NCI-H2081 treated with DMSO at 0.1 percent for 48 hours (cell line): ENCODE measurements around the gene CBR1.
A peak's percentile ranks its signal among the peaks of the same experiment; 100 is the strongest.

Experiments
- DNase-seq: peaks from one replicate; lab custom pipeline; 2025; lab: John Stamatoyannopoulos, UW

The CBR1 gene

DNA sequence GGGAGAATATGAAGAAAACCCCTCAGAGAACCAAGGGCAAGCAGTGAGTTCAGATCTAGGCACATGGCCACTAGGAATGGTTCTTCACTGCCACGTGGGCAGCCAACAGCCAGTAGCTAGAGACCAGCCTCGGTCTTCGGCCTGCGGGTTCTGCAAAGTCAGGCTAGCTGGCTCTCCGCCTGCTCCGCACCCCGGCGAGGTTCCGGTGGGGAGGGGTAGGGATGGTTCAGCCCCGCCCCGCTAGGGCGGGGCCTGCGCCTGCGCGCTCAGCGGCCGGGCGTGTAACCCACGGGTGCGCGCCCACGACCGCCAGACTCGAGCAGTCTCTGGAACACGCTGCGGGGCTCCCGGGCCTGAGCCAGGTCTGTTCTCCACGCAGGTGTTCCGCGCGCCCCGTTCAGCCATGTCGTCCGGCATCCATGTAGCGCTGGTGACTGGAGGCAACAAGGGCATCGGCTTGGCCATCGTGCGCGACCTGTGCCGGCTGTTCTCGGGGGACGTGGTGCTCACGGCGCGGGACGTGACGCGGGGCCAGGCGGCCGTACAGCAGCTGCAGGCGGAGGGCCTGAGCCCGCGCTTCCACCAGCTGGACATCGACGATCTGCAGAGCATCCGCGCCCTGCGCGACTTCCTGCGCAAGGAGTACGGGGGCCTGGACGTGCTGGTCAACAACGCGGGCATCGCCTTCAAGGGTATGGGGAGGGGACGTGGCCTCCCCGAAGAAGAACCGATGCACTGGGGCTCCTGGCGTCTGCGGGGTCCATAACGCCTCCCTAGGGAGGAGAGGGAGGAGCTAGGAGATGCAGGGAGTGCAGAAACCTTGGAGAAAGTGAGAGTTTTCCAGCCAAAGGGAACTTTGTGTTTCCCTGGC is at the start of gene CBR1:
CBR1 (plus strand) TSS at position 312 of the 871 bp plus-strand sequence; CDS start at position 404, 92 bp downstream.
- peak; percentile 68 for DNase-seq

DNA sequence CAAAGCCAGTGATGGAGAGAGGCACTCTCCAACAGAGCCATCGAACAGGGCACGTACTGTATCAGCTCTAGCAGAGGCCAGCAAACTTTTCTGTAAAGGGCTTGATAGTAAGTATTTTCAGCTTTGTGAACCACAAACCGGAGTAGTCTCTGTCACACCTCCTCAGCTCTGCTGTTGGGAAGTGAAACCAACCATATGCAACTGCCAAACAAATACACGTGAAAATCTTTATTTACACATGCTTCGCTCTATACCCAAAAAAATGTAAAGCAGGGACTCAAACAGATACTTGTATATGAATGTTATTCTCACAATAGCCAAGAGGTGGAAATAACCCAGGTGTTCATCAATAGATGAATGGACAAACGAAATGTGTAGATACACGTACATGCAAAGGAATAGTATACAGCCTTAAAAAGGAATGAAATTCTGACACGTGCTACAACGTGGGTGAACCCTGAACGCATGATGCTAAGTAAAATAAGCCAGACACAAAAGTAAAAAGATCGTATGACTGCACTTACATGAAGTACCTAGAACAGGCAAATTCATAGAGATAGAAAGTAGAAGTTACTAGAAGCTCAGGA is 48.5 kb upstream of the CBR1 start:
- no peak for DNase-seq

DNA sequence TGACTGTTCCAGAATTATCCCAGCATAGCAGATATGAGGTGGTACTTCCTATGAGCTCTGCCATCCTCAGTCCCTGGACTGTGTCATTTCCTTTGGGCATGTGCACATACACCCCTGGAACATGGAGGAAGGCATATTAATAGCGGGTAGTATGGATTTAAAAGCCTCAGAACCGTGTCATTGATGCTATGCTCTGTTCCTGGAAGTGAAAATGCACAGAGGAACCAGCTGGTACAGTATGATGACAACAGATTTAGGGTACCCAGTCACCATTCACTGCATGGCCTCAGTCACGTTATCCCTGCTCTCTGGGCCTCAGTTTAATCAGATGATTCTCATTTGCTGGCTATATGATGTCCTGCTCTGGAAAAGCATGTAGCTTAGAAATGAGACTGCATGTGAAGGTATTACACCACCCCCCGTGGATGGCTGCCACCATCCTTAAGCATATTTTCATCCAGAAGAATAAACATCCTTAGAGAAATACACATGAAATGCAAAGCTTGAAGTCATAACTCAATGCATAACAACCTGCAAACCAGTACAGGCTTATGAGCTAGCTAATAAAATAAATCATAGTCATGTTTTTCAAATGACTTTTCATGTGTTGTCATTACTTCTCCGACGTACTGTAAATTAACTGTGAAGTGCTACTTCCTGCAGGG is 47.3 kb upstream of the CBR1 start:
- DNase-seq, result no peak

DNA sequence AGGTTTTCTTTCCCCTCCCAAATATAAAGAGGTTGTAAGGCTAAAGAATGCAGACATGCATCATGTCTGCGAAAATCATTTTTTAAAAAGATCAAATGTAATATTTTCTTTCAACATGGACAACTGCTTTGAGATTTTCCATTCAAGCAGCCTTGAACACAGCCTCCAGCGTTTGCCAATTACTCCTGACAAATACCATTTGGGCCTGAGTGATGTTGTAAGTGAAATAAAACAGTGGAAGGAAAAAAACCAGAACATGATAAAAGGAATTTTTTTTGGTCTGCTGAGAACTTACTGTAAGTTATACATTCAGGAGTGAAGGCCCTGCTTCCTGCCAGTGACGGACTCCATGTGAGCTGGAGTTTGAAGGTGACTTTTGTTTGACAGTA is 46.7 kb upstream of the CBR1 start:
- no peak for DNase-seq

DNA sequence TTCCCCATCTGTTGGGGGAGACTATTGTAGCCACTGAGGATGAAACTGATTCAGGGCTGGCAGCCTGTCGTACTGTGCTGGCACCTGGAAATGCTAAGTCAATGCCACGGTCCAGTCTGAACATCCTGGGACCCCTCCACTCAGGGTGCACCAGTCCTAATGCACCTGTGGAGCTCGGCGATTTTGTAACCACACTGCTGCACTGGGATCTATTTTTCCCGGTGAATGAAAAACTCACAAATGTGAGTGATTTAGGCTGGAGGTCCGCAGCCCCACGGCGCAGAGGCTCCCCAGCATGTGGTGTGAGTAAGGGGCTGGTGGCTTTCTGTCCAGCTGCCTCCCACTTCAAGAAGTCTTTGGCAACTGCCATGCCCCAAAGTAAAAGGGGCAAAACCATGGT is 45.0 kb upstream of the CBR1 start:
- DNase-seq, result no peak

DNA sequence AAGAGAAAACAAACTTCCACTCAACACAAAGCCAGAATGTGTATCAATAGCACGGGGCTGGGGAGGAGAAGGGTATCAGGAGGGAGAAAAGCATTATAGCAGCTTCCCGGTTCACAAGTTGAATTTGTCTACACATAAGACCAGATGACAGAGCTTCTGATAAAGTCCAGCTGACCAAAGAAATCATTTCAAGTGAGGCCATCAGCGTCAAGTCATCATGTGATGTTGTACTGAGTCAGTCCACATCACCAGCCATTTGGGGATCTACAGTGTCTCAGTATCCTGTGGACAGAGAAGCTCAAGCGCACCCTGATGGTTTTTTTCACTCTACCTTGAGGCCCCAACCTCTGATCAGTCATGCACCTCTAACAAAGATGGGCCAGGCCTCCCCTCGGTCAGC is 42.5 kb upstream of the CBR1 start:
- no peak for DNase-seq

DNA sequence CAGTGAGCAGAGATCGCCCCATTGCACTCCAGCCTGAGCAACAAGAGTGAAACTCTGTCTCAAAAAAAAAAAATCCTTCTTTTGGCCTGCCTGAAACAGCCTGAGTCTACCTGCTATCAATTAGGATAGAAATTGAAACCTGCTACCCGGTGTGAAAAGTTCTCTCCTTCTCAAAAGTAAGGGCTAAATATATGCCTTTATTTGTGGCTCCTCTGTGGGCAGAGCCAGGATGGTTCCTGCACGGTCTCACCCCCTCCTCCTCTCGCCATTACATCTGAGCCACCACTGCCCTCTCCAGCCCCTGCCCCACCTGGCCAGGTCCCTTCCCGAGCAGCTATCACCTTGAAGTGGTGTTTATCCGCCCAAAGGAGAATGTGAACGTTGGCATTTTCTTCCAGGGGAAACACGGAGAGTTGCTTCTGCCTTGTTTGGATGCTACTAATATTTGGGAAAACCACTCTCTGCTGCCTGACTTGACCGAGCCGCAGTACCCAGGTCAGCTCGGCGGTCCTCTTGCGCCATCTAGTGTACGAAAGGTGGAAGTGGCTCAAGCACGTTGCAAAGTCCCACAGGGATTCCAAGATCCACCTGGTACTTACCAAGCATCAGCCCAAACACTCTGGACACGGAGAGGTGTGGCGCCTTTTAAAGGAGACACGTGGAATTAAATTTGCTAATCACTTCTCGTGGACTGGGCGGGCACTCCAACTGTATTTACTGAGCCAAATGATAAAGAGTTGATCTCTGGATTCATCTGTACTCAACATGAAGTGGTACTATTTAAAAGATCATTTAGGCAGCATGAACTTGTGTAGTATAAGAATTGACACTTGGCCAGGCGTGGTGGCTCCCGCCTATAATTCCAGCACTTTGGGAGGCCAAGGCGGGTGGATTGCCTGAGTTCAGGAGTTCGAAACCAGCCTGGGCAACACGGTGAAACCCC is 41.4 kb upstream of the CBR1 start:
- no peak for DNase-seq

DNA sequence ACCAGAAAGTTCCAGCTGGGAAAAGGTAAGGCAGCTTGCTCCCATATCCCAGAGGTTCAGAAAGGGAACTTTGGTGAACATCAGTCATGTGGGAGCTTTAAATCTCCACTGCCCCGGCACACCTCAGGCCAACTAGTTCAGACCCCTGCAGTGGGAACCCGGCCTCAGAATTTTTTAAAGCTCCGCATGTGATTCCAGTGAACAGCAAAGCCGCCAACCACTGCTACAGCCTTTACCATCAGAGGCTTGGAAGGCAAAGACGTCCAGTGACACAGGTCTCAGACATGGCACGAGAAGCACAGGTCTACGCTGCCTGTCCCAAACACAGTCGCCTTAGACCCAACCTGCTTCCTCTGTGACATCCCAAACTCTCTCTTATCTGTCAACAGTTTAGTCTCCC is 40.5 kb upstream of the CBR1 start:
- DNase-seq, result no peak

DNA sequence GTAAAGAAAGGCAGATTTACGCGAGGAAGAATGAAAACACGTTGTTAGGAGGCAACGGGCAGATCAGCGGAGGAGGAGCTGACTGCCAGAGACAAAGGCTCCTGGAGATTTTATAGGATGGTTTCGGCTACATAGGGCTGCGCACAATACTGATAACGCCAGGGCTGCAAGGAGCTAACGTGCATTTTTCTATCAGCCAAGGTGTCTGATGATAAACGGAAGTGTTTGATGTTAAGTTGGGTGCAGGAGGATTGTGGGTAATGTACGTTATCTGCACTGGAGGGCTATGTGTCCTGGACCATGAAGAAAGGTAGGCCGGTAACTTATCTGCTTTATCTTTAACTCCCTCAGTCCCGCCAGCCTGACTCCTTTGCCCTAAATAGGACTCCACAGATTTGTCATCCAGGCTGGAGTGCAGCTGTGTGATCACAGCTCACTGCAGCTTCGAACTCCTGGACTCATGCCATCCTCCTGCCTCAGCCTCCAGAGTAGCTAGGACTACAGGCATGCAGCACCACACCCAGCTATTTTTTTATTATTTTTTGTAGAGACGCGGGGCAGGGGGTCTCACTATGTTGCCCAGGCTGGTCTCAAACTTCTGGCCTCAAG is 39.1 kb upstream of the CBR1 start:
- no peak for DNase-seq

DNA sequence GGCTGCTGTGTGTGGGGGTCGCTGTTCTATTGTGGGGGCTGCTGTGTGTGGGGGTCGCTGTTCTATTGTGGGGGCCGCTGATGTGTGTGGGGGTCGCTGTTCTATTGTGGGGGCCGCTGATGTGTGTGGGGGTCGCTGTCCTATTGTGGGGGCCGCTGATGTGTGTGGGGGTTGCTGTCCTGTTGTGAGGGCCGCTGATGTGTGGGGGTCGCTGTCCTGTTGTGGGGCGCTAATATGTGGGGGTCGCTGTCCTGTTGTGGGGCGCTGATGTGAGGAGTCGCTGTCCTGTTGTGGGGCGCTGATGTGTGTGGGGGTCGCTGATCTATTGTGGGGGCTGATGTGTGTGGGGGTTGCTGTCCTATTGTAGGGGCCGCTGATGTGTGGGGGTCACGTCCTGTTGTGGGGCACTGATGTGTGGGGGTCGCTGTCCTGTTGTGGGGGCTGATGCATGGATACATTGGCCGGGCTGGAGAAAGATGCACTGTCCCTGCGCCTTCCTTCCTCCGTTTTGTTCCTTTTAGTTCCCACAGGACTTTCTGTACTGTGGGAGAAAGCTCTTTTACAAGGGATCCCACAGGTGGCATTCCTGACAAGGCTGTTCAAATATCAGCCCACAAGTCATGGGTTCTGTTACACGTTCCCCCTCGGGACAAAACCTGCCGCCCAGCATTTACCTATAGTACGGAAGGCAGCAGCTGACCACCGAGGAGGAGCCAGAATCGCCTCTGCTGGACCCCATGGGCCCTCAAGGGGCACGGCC is 37.0 kb upstream of the CBR1 start:
- no peak for DNase-seq

DNA sequence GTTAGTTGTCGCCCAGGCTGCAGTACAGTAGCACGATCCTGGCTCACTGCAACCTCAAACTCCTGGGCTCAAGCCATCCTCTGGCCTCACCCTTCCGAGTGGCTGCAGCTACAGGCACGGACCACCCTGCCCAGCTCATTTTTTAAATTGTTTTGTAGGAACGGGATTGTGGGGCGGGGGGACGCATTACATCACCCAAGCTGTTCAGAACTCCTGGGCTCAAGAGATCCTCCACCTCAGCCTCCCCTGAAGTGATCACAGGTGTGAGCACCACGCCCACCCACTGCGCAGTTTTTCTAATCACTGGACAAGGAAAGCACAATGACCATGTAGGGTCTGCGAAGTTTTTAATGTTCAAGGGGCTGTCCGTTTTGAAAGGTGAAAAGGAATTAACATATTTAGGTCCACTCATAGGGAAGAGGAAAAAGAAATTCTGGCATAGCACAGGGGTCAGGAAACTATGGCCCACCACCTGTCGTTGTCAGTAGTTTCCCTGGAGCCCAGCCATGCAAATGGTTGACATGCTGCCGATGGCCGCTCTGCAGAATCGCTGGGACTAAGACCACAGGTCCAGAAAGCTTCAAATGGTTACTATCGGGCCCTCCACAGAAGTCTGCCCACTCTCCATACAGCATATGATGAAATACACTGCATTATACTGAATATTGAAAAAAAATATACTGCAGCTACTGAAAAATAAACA is 35.5 kb upstream of the CBR1 start:
- DNase-seq, result no peak

DNA sequence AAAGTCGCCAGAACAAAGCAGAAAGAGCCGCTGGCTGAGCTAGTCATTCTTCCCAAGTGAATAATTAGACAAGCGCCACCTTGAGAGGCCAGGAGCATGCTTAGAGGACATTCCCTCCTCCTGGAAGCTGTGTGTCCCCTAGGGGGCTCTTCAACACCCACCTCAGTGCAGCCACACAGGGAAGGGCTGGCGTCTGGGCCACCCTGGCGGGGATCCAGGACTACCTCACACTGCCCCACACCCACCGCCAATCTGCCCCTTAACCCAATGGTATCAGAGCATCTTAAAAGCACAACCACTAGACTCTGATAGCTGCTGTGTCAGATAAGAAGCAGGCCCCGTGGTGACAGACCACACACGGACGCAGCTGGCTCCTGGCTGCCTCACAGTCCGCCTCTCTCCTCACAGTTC is 34.4 kb upstream of the CBR1 start:
- DNase-seq, result no peak

DNA sequence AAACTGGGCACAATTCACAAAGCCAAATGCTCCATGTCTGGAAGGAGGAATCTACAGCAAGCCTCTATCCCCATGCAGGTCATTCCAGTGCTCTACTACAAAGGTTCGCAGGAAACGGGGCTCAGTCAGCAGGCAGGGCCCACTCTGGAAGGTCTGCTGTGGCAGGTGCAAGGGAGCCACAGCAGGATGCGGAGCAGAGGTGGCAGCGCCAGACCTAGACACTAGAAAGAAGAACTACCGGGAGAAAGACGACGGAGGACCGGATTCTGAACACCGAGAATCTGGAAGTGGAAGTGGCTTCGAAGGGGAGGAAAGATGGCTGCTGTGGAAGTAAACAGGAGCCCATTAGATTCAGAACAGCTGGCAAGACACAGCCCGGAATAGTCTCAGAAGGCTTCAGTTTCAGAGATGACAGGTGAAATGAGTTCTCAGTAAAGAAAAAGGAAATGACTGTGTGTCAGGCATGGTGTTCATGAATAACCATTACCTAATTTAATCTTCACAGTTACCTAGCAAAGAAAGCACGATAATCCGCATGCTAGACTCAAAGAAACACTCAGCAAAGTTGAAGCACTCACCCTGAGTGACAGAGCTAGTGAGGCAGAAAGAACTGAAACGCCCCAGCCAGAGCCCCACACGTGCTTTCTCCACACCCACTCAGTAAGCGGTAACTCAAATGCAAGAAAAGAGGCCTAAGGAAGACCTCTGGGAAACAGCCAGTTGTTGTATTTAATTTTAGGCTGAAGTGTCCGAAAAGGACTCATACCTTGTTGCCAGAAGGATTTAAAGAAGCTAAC is 30.9 kb upstream of the CBR1 start:
- no peak for DNase-seq

DNA sequence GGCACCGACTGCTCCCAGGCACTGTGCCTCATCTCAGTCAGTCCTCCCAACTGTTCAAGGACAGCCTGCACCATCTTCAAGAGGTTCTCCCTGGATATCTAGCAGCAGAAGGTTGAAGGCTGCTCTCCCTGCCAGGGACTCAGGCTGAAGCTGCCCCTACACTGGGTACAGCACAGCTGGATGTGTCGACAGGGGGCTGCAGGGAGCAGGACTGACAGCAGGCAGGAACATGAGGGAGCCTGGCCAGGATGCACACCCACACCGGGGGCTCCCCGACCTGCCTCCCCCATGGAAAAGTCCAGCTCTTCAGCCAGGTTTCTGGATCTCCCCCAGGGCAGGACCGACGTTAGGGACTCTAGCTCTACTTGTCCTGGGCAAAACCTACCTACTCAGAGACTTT is 30.0 kb upstream of the CBR1 start:
- DNase-seq, result no peak

DNA sequence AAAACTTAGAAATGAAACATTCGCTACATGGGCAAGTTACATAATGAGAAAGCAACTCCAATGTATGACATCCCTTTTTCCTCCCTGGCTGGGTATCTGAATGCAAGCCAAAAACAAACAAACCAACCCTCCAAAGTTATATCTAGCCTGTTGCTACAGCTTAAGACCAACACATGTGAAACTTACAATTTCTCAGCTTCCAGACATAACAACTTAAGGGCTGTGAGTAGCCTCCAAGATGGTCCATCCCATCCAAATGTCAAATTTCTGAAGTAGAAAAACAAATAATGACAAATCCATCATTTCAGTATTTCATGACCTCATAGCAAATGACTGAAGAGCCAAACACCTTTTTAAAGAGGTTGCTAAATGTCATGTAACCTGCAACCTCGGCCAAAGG is 29.4 kb upstream of the CBR1 start:
- no peak for DNase-seq

DNA sequence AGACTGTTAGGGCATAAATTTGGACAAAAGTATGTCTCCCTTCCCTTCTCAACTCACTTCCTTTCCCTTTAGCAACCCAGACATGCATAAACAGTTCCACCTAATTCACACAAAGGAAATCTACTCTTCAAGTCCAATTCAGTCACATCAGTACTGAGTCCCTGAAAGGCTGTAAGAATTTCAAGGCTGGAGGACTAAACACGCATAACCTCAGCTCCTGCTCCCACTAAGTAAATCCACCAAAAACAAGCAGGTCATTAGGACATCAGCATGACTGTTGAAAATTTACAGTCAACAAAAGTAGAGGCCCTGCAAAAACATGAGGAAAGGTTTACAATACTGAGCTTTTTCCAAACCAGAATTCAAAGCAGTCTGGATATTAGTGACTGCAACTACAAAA is 27.9 kb upstream of the CBR1 start:
- no peak for DNase-seq

DNA sequence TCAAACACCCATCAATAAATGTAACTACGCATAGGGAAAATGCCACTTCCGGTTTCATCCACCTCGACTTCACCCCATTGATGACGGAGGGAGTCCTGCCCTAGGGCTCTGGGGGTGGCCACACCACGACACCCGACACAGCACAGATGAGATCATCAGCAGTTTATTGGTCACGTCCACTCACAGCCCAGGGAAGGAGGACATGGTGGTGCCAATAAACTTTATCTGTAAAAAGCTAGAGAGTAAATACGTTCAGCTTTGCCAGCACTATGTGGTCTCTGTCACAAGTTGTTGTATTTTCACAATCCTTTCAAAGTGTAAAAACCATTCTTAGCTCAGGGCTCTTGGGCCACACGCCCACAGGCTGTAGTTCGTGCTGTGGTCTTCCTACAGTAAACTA is 25.8 kb upstream of the CBR1 start:
- no peak for DNase-seq

DNA sequence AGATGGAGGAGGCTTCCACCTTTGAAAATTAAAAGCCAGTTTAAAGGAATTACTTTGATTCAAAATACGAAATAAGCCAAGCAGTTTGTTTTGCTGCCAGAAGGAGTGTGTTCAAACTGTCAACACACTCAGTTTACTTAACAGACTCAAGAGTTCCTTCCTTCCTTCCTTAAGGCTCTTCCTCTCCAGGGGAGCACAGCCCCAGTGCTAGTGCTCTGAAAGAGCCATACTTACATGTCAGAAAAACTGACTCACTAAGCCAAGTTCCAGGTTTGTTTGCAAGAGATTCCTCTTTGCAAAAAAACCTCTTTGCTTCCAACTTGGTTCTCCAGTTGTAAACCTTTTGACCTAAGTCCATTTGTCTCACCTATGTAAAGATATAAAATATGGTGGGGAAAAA is 23.8 kb upstream of the CBR1 start:
- DNase-seq, result no peak

DNA sequence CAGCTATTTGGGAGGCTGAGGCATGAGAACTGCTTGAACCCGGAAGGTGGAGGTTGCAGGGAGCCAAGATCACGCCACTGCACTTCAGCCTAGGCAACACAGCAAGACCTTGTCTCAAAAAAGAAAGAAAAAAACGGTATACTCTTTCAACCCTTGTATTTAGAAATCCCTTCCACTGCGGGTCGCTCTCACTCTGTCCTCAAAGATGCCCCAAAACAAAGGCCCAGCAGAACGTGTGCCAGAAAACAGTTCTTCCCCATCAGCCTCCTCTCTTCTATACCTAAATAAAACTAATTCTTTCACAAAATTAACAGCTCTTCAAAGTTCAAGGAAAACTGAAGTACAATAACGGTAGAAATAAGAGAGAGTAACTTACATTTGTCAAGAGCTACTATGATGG is 22.7 kb upstream of the CBR1 start:
- no peak for DNase-seq

DNA sequence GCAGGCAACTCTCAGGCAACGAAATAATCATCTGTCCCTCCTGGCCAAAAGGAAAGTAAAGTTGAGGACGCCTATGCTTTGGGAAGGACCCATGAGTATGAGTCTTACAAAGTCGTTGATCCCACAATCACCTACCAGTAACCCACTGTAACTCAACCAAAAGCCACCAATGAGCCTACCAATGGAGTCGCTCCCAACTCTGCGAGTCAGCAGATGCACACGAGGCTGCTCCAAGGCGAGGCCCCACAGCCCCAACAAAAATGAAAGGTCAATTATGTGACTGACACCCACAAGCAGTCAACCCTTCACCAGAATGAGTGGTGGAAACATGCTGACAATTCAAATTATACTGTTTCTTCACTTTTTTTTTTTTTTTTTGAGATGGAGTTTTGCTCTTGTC is 21.5 kb upstream of the CBR1 start:
- no peak for DNase-seq
